ENCODE measurements around the gene PDCD1. TPM values are rescaled to one million over a fixed set of nuclear protein-coding genes. Genes with fewer than 3 reads are reported as not detected.

The PDCD1 gene
- total and polyA plus RNA-seq, 2 of the 13 experiments (the other 11 are each of a cell fraction or from before 2014, with no cell fraction given): 0.04 TPM; not detected in 1

GRCh38 chr2:241810307-241811200, 48.1 kb downstream of the PDCD1 start (continued):
- TF ChIP-seq HNF1A (IDR thresholded peaks at IDR 0.05; ENCODE audit: low read depth): no peak
- 0 out of 2 replicates have a peak, but pooled peaks have one; percentile 25 for TF ChIP-seq HNF1A (CRISPR knock-in tag; IDR thresholded peaks at IDR 0.05; ENCODE audit: borderline replicate concordance)
- 0 out of 2 replicates have a peak, but pooled peaks have one; percentile 35 for TF ChIP-seq ZNF230 (CRISPR knock-in tag; IDR thresholded peaks at IDR 0.05)
- TF ChIP-seq NFE2L1 (CRISPR knock-in tag; IDR thresholded peaks at IDR 0.05; ENCODE audit: borderline replicate concordance): no peak
- no peak for TF ChIP-seq CBFB (CRISPR knock-in tag; IDR thresholded peaks at IDR 0.05)
- peak; percentile 24; the same call in 1 of the 2 replicates for TF ChIP-seq ZBTB38 (CRISPR knock-in tag; IDR thresholded peaks at IDR 0.05)
- TF ChIP-seq ZFX (CRISPR knock-in tag; IDR thresholded peaks at IDR 0.05; ENCODE audit: low read depth): 0 out of 2 replicates have a peak, but pooled peaks have one; percentile 18
- TF ChIP-seq, protein P1, sequence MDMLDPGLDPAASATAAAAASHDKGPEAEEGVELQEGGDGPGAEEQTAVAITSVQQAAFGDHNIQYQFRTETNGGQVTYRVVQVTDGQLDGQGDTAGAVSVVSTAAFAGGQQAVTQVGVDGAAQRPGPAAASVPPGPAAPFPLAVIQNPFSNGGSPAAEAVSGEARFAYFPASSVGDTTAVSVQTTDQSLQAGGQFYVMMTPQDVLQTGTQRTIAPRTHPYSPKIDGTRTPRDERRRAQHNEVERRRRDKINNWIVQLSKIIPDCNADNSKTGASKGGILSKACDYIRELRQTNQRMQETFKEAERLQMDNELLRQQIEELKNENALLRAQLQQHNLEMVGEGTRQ (IDR thresholded peaks at IDR 0.05; ENCODE audit: low read depth, low read length): peak; percentile 39; the same call in 1 of the 2 replicates
- TF ChIP-seq, protein P1 (CRISPR knock-in tag; IDR thresholded peaks at IDR 0.05; ENCODE audit: borderline replicate concordance): peak; percentile 52; the same call in 1 of the 2 replicates
- 0 out of 2 replicates have a peak, but pooled peaks have one; percentile 12 for TF ChIP-seq REPIN1 (CRISPR knock-in tag; IDR thresholded peaks at IDR 0.05; ENCODE audit: borderline replicate concordance, low read depth)
- no peak for TF ChIP-seq ZNF772 (CRISPR knock-in tag; IDR thresholded peaks at IDR 0.05)
- TF ChIP-seq ZBTB10 (CRISPR knock-in tag; IDR thresholded peaks at IDR 0.05; ENCODE audit: borderline replicate concordance): no peak
- peak; percentile 52; the same call in 1 of the 2 replicates for TF ChIP-seq MTA1 (CRISPR knock-in tag; IDR thresholded peaks at IDR 0.05; ENCODE audit: borderline replicate concordance)
- TF ChIP-seq PATZ1 (CRISPR knock-in tag; IDR thresholded peaks at IDR 0.05): peak; percentile 50
- TF ChIP-seq ZNF44 (CRISPR knock-in tag; IDR thresholded peaks at IDR 0.05): no peak
- TF ChIP-seq CBX5 (CRISPR knock-in tag; IDR thresholded peaks at IDR 0.05; ENCODE audit: borderline replicate concordance): no peak
